HL-60/S4 treated with phorbol 12-myristate 13-acetate at 8.2 ng/mL for 4 days and 3 days (cell line): ENCODE measurements around the gene BMPR1A.

Experiments used
- in situ Hi-C: fragments of 300-500 bp; cut with MboI; formaldehyde crosslinking; loops from 2 replicates; pipeline ENCODE4 v1.15.0; 2022; ENCODE audit warnings: low sequenced_read_pairs

The BMPR1A gene

DNA sequence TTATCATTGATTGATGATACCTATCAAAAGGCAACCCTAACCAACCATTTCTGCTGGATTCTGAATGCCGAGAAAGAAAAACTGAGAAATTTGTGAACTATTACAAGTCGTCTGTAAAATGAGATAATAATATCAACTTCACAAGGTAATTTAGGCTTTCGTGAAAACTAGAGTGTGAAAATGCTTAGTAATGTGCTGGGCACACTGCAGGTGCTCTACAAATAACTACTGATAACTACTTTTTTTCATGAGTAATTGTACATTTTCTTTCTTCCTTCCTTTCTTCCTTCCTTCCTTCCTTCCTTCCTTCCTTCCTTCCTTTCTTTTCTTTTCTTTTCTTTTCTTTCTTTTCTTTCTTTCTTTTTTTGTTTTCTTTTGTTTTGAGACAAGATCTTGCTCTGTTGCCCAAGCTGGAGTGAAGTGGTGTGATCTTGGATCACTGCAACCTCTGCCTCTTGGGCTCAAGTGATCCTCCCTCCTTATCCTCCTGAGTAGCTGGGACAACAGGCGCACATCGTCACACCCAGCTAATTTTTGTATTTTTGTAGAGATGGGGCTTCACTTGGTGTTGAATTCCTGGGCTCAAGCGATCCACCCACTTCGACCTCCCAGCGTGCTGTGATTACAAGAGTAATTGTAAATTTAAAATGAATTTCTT is 42.9 kb downstream of the BMPR1A start:
- in situ Hi-C loops: no loop called here

DNA sequence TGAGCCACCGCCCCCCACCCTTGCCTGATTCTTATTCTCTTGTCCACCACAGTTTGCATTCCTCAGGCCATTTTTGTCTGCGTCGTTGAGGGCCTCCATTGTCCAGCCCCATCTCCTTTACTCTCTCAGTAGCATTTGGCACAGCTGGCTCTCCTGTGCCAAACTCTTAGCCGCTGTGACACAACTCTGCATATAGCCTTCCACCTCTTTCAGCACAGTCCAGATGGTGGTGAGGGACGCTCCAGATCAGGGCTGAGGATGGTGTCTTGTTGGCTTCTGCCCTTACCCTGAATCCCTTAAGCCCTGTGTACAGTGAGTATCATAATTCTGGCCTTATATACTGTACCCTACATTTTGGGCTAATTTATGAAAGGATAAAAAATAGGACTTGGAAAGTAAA is 45.6 kb downstream of the BMPR1A start:
- in situ Hi-C loops: no loop called here

DNA sequence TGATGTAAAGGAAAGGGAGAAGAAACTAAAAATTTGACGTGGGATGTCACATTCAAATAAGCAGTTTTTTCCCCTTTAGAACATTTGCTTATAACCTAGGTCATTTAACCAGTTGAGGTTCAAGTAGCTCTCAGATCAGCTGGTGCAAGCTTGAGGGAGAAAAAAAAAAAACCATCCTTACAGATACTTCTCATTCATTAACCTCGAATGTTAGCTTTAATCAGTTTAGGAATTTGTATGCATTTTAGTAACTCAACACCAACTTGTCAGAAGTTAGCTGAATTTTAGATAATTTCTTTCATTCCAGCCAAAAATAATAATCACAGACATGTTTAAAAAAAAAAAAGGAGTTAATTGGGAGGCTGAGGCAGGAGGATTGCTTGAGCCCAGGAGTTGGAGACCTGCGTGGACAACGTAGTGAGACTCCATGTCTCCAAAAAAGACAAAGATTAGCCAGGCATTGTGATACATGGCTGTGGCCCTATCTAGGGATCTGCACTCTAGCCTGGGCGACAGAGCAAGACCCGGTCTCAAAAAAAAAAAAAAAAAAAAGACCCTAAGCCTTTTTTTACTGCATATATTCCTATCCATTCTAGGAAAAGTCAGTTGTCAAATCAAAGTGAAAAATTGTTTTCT is 46.2 kb downstream of the BMPR1A start:
- in situ Hi-C loops: no loop called here

DNA sequence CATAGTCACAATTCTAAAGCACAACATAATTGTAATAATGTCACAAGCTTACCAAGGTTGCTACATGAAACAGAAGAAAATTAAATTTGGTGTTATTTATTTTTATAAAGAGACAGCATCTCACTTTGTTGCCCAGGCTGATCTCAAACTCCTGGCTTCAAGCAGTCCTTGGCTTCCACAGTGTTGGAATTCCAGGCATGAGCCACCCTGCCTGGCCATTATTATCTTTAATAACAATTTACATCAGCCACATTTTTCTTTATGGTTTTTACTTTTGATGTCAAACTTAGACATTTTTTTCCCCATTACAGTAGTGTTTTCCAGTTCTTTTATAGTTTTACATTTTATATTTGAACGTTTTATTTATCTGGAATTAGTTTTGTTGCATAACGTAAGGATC is 46.7 kb downstream of the BMPR1A start:
- in situ Hi-C loops: no loop called here

DNA sequence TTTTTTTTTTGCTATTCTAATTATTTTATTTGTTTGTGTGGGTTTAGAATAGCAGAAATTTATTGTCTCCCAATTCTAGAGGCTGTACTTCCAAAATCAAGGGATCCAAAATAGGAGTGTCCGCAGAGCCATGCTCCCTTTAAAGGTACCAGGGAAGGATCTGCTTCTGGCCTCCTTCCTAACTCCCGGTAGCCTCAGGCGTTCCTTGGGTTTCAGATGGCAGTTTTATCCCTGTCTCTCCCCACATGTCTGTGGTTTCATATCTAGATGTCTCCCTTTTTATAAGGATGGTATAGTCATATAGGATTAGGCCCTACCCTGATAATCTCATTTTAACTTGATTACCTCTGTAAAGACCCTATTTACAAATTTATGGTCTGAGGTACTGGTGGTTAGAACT is 48.4 kb downstream of the BMPR1A start:
- in situ Hi-C loops: no loop called here

DNA sequence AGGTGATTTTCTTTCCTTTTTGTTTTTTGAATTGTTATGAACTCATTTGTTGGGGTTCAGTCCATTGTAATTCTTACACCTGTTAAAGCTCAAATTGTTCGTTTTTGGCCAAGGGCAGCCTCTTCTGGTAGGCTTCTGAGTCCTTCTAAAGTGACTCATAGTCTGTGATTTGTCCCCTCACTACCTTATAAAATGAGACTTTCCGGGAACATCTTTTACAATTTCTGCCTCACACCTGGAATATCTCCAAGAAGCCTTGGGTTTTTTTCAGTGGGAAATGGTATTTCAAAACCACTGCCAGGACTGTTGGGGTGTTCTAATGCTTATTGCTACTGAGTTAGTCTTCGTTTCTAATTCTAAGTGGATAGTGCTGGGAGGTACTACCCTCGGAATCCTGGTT is 56.7 kb downstream of the BMPR1A start:
- in situ Hi-C loops: no loop called here

DNA sequence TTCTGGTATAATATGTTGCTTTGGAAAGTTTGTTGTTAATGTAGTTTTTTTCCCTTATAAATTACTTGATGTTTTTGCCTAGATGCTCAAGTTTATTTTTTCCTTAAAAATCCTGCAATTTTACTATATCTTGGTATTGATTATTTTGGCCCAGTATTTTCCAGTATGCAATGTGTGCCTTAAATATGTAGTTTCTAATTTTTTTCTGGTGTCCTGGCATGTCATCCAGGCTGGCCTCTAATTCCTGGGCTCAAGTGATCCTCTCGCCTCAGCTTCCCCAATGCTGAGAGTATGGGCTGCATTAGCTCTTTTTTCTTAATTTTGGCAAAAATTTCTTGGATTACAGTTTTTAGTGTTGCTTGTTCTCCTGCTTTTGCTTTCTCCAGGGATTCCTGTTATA is 57.6 kb downstream of the BMPR1A start:
- in situ Hi-C loops: no loop called here

DNA sequence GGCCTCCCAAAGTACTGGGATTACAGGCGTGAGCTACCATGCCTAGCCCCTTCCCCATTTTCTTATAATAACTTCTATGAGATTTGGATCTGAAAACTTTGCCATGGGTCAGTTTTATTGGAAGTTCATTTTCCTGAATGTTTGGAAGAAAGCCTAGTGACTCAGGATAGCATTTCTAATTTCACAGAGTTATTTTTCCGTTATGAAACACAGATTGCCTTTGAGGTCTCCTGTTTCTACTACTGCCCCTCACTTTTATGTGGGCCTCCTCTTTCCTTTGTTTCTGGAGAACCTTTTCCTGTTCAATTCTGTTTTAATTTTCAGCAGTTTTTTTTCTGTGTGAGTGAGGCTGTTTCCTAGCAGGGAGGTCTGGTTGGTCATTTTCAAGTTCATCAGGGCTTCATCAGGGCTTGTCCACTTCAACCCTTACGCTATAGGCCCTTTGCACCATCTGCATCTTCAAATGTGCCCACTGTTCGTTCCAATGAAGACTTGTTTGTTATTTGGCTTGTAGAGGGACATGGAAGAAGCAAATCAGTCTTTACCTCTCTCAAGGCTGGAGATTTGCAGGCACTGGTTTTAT is 58.7 kb downstream of the BMPR1A start:
- in situ Hi-C loops: no loop called here

DNA sequence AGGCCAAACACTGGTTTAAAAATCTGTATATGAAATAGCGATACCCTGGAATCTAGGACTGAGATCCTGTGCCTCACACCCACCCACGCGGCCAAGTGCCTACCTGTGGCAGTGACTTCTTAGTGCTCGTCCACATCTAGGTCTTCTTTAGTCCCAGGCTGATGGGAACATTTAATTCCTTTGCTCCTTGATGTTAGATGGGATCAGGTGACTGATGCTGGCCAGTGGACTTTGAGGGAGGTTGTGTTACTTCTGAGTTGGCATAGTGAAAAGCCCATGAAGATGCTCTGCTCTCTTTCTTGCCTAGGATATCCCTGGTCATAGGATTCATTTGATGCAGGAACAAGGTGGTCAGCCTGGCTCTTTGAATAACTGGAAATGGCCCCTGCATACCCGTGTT is 59.2 kb downstream of the BMPR1A start:
- in situ Hi-C loops: no loop called here

DNA sequence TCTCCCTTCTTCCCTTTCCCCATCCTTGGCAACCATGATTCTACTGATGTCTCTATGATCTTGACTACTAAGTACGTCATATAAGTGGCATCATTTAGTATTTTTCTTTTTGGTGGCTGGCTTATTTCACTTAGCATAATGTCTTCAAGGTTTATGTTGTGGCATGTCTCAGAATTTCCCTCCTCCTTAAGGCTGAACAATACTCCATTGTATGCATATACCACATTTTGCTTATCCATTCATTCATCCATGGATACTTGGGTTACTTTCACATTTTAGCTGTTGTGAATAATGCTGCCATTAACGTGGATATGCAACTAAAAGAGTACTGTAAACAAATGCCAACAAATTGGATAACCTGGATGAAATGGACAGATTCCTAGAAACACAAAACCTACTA is 60.8 kb downstream of the BMPR1A start:
- in situ Hi-C loops: no loop called here

DNA sequence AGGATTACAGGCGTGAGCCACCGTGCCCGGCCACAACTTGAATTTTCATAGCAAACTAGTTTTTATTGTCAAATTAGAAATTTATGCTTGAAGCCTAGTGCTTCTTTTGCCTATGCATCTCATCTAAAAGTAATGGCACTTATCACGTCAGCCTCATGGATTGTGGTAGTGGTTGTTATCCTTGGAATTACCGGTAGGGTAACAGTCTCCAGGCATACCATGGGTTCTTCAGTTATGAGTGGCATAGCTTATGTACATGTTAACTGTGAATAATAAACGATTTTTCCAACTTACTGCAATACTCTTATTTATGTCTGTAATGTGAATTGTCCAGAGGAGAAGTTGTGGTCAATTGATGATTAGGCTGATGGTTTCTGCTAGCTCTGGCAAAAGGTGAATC is 63.1 kb downstream of the BMPR1A start:
- in situ Hi-C loops: no loop called here

DNA sequence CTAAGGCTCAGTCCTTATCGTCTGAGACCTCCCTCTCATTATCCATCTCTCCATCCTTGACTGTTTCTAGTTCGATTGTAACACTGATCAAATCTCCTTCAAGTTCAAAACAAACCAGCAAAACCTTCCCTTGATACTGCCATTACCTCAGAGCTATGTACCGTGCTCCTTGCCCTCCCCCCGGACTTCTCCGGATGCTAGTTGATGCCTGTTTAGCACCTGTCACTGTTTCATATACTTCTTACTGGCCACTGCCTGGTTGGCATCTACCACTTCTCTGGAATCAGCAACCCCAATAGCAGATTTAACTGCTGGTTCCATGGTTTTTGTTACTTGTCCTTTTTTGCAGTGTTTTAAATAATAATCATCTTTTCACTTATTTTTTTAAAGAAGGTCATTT is 64.1 kb downstream of the BMPR1A start:
- in situ Hi-C loops: no loop called here

DNA sequence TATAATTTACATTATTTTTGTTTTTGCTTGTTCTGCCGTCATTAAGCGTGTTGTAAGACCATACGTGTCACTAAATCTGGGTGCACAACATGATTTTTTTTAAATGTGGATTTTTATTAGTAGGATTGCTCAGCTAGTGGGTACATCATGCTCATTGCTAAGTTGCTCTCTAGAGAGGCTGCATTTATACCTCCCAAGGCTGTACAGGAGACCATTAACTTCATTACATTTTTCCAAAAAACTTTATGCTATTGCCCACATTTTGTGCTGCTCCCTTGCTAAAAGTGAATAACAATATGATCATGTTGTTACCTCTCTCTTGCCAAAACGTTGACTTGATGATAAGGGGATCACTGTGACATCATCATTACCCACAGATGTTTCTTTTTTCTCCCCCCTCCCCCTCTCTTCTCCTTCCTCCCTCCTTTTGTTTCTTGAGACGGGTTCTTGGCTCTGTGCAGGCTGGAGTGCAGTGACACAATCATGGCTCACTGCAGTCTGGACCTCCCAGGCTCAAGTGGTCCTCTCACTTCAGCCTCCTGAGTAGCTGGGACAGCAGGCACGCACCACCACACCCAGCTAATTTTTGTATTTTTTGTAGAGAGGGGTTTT is 65.1 kb downstream of the BMPR1A start:
- in situ Hi-C loops: no loop called here

DNA sequence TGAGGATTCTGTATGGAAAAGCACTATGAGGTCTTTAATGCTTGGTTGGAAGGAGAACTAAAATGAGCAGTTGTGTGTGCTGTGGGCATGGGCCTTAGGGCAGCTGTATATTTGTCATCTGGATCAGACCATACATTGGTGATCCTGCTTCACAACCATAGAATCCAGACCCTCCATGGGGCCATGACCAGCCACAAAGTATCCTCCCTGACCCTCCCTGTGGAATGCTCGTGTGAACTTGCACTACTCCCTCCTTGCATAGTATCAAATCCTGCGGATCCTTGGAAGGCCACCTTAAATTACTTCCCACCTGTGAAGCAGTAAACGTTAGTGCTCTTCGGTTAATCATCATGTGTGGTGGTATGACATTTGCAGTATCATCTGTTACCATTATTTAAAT is 67.1 kb downstream of the BMPR1A start:
- in situ Hi-C loops: no loop called here

DNA sequence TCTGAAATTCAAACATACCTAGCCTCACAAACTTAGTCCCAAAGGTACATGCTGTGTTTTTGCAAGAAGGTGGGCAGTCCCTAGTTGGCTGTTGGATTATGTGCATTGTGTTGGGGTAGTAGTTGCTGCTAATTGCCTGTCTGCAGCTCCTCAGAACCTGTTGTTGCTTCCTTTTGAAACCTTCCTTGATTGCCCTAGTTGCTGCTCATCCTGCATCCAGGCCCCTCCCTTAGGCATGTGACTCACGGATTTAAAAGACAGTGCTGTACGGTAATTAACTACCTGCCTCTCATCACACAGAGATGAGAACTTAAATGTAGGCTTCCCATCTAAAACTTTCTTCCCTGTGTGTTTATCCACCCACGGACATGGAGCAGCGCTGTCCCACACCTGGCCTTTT is 67.7 kb downstream of the BMPR1A start:
- in situ Hi-C loops: no loop called here

DNA sequence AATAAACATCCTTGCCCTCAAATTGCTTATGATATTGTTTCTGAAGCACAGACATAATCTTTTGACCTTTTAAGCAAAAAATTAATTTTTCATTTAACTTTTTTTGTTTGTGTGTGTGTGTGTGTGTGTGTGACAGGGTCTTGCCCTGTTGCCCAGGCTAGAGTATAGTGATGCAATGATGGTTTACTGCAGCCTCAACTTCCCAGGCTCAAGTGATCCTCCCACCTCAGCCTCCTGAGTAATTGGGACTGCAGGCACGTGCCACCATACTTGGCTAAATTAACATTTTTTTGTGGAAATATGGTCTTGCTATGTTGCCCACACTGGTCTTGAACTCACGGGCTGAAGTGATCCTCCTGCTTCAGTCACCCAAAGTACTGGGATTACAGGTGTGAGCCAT is 68.9 kb downstream of the BMPR1A start:
- in situ Hi-C loops: no loop called here

DNA sequence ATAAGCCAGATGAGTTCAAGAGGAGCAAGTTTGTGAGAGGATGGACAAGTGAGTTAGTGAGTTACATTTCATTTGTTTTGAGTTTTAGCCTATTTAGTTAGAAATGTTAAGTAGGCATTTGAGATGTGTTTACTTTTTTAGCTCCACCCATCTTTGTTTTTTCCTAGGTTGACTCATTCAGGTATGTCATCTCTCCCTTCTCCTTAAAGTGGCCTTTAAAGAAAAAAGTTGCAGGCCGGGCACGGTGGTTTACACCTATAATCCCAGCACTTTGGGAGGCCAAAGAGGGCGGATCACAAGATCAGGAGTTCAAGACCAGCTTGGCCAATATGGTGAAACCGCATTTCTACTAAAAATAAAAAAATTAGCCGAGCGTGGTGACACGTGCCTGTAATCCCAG is 71.2 kb downstream of the BMPR1A start:
- in situ Hi-C loops: no loop called here

DNA sequence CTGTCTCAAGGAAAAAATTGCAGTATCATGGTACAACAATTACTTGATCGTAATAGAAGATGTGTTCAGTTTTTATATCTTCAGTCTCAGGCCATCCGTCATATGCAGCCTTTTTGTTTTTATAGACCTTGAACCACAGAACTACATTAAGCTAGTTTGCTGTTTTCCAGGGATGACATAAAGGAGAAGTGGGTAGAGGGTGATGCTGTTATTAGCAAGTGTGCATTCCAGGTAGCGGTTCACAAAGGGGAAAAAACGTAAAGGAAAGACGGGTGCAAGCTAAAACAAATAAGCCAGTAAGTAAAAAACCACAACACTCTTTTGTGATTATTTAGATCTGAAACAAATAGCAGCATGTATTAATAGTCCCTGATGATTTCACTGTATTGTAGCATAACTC is 71.7 kb downstream of the BMPR1A start:
- in situ Hi-C loops: no loop called here

DNA sequence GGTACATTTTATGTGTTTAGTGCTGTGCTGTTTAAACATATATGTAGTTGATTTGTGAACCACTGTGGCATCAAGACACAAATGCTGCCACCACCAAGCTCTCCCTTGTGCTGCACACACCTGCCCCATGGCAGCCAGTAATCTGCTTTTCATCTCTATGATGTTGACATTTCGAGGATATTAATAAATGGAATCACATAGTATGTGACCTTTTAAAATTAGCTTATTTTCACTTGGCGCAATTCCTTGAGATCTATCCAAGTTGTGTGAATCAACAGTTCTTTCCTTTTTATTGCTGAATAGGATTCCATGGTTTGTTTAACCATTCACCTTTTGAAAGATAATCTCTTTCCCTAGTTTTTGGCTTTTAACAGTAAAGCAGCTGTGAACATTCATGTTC is 73.1 kb downstream of the BMPR1A start:
- in situ Hi-C loops: no loop called here

DNA sequence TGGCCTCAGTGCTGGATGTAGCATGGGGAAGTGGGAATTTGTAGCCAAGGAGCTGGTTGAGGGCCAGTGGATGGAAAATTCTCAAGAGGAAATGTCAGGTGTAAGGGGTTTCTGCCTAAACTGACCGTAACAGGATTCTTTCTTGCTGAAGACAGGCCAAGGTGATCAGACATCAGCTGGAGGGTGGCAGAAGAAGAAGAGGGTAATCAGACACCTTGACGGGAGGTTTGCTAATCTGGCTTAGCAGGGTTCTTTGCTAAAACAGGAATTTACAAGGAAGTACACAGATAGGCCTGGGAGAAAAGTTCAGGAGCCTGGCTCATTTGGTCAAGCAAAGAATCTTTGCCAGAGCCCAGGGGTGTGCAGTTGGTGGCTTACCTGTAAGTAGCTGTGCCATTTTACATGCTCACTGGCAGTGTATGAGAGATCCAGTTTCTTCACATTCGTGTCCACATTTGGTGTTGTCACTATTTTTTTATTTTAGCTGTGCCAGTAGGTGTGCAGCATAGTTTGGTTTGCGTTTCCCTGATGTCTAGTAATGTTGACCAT is 73.7 kb downstream of the BMPR1A start:
- in situ Hi-C loops: no loop called here

DNA sequence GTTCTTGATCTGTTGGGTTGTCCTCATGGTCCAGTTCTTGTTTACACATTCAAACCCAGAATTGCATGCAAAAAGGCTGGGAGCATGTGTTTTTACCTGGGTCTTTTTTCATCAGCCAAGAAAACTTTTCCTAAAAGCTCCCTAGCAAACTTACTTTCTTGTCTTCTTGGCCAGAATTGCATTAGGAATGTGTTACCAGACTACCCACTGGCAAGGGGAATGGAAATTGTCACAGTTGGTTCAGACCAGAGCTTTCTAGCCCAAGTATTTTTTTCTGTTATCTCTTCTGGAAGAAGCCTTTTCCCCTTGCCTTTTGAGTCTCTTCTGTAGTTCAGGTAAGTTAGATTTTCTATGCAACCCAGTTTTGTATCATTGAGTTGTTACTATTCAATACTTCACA is 77.5 kb downstream of the BMPR1A start:
- in situ Hi-C loops: no loop called here

DNA sequence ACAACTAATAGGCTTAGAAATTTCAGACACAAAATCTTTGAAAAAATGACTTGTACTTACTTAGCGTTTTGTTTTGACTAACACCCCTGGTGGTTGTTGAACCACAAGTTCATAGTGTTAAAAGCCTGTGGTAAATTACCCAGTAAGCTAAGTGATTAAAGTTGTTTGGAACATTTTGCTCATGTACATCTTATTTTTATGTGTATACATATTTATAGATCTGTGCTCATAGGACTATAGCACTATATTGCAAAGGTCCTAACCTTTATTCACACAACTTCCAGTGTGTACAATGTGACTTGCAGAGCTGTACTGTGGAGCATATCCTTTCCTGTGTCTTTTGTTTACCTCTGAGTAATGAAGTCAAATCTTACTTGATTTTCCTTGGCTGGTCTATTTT is 79.6 kb downstream of the BMPR1A start:
- in situ Hi-C loops: no loop called here
